HFFc6 (cell line): Measurements from ENCODE around the gene SF1. TPM values are rescaled to one million over a fixed set of nuclear protein-coding genes. Genes with fewer than 3 reads are reported as not detected.

Source experiments
- DNase-seq: peaks from one replicate; pipeline ENCODE4 v3.0.0-alpha.2; 2018
- H3K27ac Mint-ChIP-seq: 2 replicates; pipeline ENCODE4 v1.8.0; 2020; ENCODE audit warnings: mild to moderate bottlenecking, mixed read lengths
- H3K27me3 Mint-ChIP-seq: 2 replicates; pipeline ENCODE4 v1.8.0; 2021; ENCODE audit warnings: mild to moderate bottlenecking, moderate library complexity, mixed read lengths; ENCODE audit not compliant: insufficient read depth
- H3K36me3 Mint-ChIP-seq: 2 replicates; pipeline ENCODE4 v1.8.0; 2021; ENCODE audit warnings: low read depth, mixed read lengths
- H3K4me1 Mint-ChIP-seq: 2 replicates; pipeline ENCODE4 v1.8.0; 2020; ENCODE audit warnings: low read depth, mixed read lengths
- H3K4me3 Mint-ChIP-seq: 2 replicates; pipeline ENCODE4 v1.8.0; 2020; ENCODE audit warnings: mild to moderate bottlenecking, moderate library complexity, mixed read lengths
- H3K9me3 Mint-ChIP-seq: 2 replicates; pipeline ENCODE4 v1.8.0; 2020; ENCODE audit warnings: mild to moderate bottlenecking, mixed read lengths
- total RNA-seq, 6 experiments: library from RNA; stranded (reverse); fragmentation: NEBNext Ultra II Directional; extraction: Animal tissue kit (Norgen Biotek cat#: 25700); gene quantifications; 2 replicates in 1 of 6; 3 replicates in 5 of 6; pipeline ENCODE4 v1.2.3, GENCODE V29; 2021
- TF ChIP-seq, protein P1 (sequence below): fragments of 200-600 bp; sonication (generic); IDR thresholded peaks from 2 replicates; pipeline ENCODE4 v1.5.0; 2021; ENCODE audit warnings: antibody characterized with exemption, mild to moderate bottlenecking

SF1 gene
- total RNA-seq, 6 experiments from 2014 or later = 195 to 244 (median 208) TPM

DNA sequence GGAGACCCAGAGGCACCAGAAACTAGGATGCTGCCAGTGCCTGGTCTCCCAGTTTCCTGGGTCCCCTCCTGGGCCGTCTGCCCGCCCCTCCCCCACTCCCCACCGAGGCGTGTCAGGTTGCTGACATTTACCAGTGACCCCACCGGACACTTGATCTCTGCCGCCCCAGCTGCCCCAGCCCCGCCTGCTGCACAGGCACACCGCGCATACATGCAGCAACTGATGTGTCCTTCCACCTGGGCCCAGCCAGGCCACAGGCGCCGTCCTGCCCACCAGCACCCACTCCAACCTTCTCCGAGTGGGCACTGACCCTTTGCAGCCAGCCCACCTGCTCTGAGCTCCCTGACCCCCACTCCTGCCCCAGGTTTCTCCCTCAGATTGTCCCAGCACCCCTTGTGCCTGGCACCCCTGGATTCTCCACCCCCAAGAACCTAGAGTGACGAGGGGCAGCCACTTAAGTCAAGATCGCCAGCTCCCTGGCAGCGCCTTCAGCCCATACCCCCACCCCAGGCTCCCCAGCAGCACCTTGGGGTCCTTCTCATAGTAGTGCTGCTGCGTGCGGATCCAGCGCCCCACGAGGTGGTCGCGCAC lies 19.1 kb downstream of the SF1 start:
- TF ChIP-seq, protein P1, sequence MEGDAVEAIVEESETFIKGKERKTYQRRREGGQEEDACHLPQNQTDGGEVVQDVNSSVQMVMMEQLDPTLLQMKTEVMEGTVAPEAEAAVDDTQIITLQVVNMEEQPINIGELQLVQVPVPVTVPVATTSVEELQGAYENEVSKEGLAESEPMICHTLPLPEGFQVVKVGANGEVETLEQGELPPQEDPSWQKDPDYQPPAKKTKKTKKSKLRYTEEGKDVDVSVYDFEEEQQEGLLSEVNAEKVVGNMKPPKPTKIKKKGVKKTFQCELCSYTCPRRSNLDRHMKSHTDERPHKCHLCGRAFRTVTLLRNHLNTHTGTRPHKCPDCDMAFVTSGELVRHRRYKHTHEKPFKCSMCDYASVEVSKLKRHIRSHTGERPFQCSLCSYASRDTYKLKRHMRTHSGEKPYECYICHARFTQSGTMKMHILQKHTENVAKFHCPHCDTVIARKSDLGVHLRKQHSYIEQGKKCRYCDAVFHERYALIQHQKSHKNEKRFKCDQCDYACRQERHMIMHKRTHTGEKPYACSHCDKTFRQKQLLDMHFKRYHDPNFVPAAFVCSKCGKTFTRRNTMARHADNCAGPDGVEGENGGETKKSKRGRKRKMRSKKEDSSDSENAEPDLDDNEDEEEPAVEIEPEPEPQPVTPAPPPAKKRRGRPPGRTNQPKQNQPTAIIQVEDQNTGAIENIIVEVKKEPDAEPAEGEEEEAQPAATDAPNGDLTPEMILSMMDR = no peak
- Mint-ChIP-seq H3K27ac (no peak overlapping the region), H3K4me3 (no peak overlapping the region)

DNA sequence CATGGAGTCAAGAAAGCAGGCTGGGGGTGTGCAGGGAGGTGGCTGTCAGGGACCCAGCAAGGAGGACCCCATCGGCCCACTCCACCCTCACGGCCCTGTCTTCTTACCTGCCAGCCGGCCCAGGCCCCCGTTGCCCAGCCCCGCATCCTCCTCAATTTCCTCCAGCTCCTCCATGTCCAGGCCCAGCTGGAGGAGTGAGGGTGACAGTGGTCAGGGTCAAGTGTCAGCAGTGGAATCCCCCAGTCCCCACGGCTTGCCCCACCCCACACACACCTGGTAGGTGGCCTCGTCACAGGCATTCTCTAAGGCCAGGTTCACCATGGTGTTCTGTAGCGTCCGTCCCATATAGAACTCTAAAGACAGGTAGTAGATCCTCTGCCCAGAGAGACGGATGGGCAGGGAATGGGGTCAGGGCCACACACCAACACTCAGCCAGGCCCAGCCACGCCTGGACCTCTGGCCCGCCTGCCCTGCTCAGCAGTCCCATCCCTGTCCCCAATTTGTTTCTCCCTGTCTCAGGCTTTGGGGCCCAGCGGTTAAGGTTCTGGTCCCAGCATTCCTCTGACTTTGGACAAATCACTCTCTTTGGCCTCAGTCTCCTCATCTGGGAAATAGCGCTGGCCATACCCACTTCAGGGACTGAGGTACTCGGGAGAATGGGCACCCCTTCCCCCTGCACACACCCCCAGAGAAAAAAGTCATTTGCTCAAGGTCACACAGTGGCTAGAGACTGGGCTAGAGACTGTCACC lies 19.8 kb downstream of the SF1 start:
- Mint-ChIP-seq H3K36me3 (peaks cover 13% of the 10 kb centered on the region), H3K4me1 (peaks cover 15% of the 10 kb centered on the region), H3K27ac (no peak overlapping the region), H3K4me3 (no peak overlapping the region), H3K9me3 (no peaks in the 10 kb centered on the region), H3K27me3 (peaks cover 8% of the 10 kb centered on the region)
- TF ChIP-seq, protein P1 = no peak
- no peak for DNase-seq

More for the DNA sequence above, 19.1 kb downstream of the SF1 start:
- H3K4me1 Mint-ChIP-seq = peaks cover 22% of the 10 kb centered on the region
- H3K36me3 Mint-ChIP-seq = peaks cover 20% of the 10 kb centered on the region
- no peaks in the 10 kb centered on the region for H3K9me3 Mint-ChIP-seq
- DNase-seq = no peak
- peaks cover 8% of the 10 kb centered on the region for H3K27me3 Mint-ChIP-seq

DNA sequence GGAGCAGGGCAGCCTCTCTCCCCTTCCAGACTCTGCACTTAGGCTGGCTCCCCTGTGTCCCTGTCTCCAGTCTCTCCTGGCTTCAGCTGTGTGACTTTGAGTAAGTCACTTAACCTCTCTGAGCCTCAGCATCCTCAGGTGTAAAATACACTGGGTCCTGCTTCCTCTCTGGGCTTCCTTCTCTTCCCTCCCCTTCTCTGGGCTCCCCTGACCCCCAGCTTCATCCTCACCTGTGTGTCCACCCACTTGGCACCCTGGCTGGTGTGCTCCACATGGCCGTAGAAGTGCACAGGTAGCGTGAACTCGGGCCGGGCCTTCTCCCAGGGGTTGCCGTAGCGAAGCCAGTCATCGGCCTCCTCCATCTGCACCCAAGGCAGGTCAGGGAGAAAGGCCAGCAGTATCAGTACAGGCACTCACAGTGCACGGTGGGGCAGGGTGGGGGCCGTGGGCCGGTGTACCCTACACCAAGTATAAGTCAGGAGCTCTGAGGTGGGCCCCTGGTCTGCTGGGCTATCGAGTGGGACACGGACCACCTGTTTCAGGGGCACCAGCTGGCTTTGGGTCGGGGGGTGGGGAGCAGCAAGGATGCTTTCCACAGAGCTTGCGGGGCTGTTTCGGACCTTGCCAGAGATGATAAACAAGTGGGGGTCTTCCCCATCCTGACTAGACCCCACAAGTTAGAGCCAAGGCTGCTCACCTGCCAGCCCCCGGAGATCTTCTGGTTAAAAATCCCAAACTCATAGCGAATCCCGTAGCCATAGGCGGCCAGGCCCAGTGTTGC lies 20.6 kb downstream of the SF1 start:
- no peak for DNase-seq
- H3K9me3 Mint-ChIP-seq = no peaks in the 10 kb centered on the region
- H3K27me3 Mint-ChIP-seq = peaks cover 8% of the 10 kb centered on the region
- TF ChIP-seq, protein P1 = no peak
- H3K4me3 Mint-ChIP-seq = no peak overlapping the region
- H3K27ac Mint-ChIP-seq = no peak overlapping the region
- peaks cover 7% of the 10 kb centered on the region for H3K4me1 Mint-ChIP-seq
- H3K36me3 Mint-ChIP-seq = peaks cover 7% of the 10 kb centered on the region

DNA sequence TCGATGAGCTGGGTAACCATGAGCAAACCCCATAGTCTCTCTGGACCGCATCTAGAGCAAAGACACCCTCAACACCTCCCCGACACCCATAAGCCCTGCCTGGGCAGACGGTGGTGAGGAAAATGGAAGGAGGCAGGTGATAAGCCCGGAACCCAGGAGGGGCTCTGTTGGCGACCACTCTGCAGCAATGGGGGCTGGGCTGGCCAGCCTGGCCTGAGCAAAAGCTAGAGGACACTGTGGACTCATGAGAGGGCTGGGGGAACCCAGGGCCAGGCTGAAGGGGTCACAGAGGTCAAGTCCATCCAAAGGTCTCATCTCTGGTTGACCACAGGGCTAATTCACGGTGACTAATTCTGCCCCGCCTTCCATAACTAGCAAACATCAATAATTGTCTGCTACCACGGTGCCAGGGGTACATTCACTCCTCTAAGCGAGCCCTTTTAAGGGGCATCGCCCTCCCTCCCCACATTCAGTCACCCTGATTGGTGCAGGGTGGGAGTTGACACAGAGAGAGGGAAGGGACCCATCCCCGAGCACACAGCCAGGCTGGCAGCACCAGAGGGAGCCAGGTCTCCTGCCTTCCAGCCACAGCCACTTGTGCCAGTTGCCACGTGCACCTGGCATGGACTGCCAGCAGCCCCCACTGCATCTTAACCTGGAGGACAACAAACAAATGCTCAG lies 22.5 kb downstream of the SF1 start:
- Mint-ChIP-seq H3K4me1 (no peaks in the 10 kb centered on the region; the same call in 1 of the 2 replicates), H3K27me3 (peaks cover 8% of the 10 kb centered on the region), H3K9me3 (no peaks in the 10 kb centered on the region), H3K4me3 (no peak overlapping the region), H3K36me3 (no peaks in the 10 kb centered on the region), H3K27ac (no peak overlapping the region)
- no peak for DNase-seq
- TF ChIP-seq, protein P1 = no peak

DNA sequence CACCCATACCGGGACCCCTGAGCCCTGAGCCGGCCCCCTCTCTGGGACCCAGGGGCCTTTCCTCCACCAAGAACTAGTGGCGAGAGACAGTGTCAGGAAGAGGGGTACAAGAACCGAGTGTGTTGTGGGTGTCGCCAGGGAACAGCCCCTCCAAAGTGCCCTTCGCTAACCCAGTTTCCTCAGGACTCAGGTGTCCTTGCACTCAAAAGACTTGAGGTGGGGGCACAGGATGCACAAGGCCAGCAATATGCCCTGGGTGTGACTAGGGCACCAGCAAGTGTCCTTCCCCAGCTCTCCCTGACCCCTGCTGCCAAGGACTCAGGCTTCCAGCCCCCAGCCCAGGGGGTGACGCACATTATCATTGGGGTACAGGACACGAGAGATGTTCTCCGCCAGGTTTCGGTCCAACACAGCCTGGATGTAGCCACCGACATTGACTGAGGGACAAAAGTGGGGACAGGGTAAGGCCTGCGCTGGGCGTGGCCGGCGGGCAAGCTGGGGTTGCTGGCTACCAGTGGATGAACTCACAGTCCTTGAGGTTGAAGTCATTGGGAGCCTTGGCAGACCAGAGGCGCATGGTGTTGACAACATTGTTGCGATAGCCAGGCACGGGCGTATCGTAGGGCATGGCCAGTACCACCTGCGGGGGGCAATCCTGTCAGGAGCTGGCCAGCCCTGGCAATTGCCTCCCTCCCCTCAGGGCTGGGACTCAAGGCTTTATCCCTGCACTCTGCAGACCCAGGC lies 23.3 kb downstream of the SF1 start:
- Mint-ChIP-seq H3K36me3 (no peaks in the 10 kb centered on the region), H3K4me3 (no peak overlapping the region), H3K4me1 (no peaks in the 10 kb centered on the region; the same call in none of the 2 replicates), H3K27ac (no peak overlapping the region), H3K27me3 (peaks cover 6% of the 10 kb centered on the region), H3K9me3 (no peaks in the 10 kb centered on the region)
- no peak for DNase-seq
- TF ChIP-seq, protein P1 = no peak
